ENCODE measurements around the gene LACTBL1.

GRCh38 chr1:22970096-22970495 lies 2.6 kb downstream of the LACTBL1 start:
- TF ChIP-seq, protein P1, sequence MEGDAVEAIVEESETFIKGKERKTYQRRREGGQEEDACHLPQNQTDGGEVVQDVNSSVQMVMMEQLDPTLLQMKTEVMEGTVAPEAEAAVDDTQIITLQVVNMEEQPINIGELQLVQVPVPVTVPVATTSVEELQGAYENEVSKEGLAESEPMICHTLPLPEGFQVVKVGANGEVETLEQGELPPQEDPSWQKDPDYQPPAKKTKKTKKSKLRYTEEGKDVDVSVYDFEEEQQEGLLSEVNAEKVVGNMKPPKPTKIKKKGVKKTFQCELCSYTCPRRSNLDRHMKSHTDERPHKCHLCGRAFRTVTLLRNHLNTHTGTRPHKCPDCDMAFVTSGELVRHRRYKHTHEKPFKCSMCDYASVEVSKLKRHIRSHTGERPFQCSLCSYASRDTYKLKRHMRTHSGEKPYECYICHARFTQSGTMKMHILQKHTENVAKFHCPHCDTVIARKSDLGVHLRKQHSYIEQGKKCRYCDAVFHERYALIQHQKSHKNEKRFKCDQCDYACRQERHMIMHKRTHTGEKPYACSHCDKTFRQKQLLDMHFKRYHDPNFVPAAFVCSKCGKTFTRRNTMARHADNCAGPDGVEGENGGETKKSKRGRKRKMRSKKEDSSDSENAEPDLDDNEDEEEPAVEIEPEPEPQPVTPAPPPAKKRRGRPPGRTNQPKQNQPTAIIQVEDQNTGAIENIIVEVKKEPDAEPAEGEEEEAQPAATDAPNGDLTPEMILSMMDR (IDR thresholded peaks at IDR 0.05) = no peak
- TF ChIP-seq POLR2A (IDR thresholded peaks at IDR 0.05) = no peak

Data from Peyer's patch (tissue), 4 donors.